GM18870 (cell line): Measurements from ENCODE around the gene CHL1.

Experiments used
- ATAC-seq: cut with Tn5 transposase; IDR thresholded peaks from one replicate; pipeline ENCODE4 v1.9.1; 2021; ENCODE audit warnings: moderate library complexity; ENCODE audit not compliant: unreplicated experiment

Gene CHL1

DNA sequence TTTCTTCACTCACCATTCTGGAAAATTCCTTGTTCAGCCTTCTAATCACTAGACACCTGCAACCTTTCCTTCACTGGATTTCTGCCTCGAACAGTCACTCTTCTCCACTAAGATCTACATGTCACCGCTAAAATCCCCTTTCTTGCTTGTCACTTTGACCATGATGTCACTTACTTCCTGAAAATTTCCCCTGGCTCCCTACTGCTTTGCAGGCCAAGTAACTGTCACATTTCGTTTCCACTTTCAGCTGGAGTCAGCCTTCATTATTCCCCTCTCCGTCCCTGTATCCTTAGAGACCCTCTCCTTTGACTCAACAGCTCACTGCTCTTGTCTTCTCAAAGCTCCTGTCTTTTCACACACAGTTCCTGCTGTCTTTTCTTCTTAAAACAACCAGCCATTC lies 15.9 kb downstream of the CHL1 start:
- peak; percentile 97 for ATAC-seq

DNA sequence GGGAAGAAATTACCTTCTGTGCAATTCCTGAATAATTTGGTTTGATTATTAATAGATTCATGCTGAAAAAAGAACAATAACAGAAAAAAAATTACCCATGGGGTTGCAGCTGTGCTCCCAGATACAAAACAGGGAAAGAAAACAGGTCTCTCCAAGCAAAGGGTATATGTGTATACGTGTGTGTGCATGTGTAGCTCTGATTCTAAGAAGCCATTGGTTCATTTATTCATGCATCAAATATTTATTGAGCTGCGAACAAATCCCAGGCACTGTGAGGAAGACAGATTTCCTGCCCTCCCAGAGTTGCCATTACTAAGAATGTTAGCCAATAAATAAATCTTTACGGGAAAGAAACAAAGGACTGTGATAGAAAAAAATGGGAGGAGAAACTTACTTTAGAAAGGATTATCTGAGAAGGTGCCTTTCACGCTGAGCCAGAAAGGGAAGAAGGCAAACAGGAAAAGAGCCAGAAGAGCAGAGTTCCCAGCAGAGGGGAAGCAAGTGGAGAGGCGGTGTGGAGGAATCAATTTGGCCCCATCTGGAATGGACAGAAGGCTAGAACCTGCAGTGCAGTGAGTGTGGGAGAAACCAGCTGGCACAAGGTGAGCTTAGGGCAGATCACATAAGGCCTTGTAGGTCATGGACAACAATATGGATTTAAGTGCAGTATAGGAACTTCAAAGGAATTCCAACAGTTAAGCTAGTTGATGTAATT lies 20.7 kb downstream of the CHL1 start:
- no peak for ATAC-seq

DNA sequence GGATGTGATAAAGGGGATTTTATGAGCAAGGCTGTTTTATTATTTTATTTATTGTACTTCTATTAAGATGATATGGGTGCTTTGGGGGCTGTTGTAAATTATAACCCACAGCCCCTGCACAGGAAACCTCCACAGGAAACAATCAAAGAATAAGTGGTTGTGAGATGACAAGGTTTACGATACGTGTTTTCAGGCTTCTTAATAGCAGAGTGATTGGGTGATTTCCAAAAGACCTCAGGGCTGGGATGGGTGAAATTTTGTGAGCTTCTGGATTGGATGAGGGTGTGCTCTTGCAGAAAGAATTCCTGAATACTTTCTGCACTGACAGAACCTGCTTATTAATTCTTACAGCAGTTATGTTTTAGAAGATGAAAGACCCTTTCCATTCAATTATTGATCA lies 21.4 kb downstream of the CHL1 start:
- ATAC-seq: no peak

- no peak for ATAC-seq
Observed at GRCh38 chr3:228442-229182, 32.0 kb downstream of the CHL1 start.

- ATAC-seq: no peak
Observed at GRCh38 chr3:229183-229661, 32.7 kb downstream of the CHL1 start.

- no peak for ATAC-seq
Observed at GRCh38 chr3:236881-237280, 40.3 kb downstream of the CHL1 start.

GRCh38 chr3:242602-243355 lies 46.2 kb downstream of the CHL1 start:
- no peak for ATAC-seq

DNA sequence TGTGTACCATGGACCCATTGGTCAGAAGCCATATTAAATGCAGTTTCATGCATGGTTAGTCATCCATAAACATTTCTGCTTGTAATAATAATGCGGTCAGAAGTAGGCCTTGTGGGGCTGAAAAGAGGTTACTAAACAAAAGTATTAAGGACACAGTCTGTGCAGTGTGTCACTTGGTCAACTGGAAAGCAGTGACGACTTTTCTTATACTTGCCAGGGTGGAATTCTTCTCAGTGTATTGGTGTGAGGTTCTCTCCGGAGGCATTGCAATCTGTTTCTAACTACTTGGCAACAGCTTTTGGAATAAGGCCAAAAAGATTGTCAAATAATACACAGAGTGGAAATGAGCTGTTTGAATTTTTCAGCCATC lies 46.8 kb downstream of the CHL1 start:
- no peak for ATAC-seq

DNA sequence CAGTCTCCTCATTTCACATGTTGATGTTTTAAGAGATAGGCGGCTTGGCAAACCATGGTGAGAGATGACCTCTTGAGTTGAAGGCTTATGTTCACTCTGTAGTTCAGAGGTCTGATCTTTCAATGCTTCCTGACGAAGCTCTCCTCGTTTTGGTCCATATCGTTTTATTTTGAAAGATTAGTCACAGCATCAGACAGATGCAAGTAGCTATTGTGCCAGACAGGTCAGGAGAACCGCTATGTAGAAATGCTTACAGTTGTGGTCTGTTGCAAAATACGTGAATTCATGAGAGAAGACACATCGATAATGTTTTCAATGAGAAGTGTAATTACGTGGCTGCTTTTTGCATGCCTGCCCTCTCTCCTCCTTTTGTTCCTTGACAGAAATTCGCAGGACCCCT lies 47.5 kb downstream of the CHL1 start:
- ATAC-seq: no peak

DNA sequence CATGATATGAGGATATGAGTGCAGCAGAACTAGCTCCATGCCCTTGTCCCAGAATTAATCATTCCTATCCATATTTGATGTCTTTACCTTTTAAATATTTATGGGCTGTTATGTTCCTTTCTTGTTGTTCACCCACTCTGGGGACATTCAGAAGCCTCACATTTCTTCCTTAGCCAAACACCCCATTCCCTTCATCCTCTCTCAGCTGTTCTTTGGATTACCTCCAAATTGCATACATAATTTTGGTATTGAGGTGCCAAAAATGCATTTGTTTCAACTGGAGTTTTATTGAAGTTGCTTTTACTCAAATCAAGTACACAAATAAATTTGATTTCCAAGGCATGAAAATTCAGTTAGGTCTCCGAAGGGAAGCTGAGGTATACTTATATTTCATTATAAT lies 51.4 kb downstream of the CHL1 start:
- ATAC-seq: no peak

- ATAC-seq: no peak
Observed at GRCh38 chr3:248864-249520, 52.4 kb downstream of the CHL1 start.

GRCh38 chr3:249587-250262 lies 53.2 kb downstream of the CHL1 start:
- no peak for ATAC-seq

- no peak for ATAC-seq
Observed at GRCh38 chr3:256501-256900, 59.9 kb downstream of the CHL1 start.

DNA sequence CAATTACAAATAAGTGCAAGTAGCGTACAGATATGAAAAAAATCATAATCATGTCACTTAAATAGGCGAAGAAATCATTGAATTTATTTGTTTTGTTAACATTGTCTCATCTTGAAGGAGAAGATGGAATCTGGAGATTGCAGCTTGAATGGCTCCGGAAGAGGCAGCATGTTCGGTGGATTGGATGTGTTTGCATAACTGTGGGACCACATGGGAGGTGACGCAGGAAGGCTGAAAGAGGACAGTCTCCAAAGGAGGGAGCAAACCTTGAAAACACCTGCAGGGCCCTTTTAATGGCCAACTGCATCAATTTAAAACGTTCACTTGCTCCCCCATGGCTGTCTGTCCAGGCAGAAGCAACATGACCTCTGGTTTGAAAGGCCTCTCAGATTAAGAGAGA lies 61.3 kb downstream of the CHL1 start:
- no peak for ATAC-seq

DNA sequence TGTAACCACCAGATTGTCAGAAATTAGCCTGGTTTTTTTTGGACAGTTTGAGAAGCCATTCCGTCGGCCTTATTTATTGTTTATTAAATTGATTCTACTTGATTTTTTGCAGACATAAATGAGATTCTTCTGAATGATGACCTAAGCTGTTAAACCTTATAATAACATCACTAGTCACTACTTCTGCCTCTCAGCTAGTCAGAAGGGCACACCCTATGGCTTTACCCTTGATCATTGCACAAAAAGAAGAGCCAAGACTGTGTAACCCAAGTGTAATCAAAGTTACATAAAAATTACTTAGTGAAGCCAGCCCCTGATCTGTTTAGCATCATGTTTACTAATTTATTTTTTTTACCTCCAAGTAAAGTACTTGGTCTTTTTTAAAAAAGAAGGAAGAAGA lies 64.3 kb downstream of the CHL1 start:
- no peak for ATAC-seq

DNA sequence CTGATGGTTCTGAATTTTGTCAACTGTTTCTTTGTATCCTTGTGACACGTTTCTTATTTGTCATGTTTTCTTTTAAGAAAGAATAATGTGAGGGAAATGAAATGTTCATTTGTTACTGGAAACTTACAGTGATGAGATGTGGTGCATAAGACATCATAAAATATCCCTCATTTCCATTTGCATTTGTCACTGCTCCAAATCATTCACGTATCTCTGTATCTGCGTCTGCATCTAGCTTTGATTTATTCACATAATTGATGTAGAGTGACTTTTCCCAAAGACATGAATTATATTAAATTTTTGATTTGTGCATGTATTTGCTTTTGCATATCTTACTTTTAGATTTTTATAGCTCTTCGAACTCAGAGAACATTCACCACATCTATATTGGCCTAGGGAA lies 66.8 kb downstream of the CHL1 start:
- ATAC-seq: no peak

DNA sequence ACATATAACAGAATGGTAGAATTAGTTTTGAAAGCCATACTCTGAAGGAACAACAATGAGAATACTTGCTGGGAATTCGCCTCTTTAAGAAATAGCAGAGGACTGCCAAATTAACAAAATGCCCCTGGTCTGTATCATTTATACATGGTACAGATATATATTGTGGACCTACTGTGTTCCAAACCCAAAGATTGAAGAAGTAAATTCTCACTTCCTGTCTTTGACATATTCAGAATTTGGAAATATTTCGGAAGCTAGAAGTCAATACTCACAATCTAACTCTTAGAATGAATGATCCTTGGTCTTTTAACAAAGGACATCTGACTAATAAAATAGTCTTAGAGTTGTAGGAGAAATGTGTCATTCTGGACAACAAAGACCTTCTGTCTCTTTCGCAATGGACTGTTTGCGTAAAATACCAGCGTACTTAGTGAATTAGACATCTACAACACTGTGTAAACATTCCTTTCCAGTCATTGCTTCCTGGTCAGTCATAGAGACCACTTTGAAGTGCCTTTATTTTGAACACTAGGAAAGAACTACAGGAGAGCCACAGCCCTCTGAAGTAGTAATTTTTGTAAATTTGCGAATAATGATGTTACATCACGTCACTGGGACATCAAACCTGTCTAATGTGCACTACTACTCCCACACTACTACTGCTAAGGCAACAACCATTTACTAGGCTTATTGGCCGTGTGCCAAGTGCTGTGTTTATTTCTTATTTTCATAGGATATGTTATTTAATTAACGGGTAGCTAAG lies 68.0 kb downstream of the CHL1 start:
- no peak for ATAC-seq

DNA sequence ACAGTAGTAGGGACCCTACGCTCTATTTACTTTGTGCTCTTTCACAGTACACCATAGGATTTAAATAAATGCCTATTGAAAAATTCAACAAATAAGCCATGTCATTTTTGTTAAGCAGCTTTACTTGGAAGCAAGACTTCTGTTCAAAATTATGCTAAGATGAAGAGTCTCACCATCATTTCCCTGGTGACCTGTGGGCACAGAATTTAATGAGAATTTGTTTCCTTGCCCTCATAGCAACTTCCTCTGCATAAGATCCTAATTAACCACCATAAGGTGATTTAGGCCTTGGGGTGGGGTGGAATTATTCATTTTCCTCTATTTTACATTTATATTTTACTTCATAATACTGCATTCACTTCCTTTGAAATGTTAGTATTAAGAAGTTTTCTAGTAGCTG lies 70.5 kb downstream of the CHL1 start:
- ATAC-seq: no peak

GRCh38 chr3:270688-271087 lies 74.1 kb downstream of the CHL1 start:
- ATAC-seq: no peak

DNA sequence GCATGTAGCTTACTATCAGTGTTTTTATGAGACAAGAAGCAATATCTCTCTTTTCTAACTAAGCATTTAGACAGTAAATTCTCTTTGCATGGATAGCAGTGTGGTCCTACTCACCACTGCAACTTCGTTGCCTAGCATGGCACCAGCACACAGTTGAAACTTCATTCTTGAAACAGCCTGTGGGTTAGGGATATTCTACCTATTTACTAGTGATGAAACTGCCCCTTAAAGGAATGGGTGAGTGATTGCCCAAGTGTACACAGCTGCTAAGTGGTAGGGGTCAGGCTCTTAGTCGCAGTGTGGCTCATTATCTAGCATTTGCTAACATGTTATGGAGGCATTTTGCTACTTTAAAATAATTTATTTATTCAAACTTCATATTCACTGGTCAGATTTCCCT lies 78.4 kb downstream of the CHL1 start:
- no peak for ATAC-seq
